Activated CD8-positive, alpha-beta memory T cell treated with anti-CD3 and anti-CD28 coated beads for 48 hours (primary cell): ENCODE results near the gene PPIL6.
"Not testable (repeated sequence)": the region's sequence is repeated elsewhere in the genome, so short reads cannot be mapped to it uniquely, and the experiment has no call there.

Experiments used
- DNase-seq, 3 experiments: peaks; one replicate each; pipeline ENCODE4 v3.0.0-alpha.2; 2020; ENCODE audit warnings: low read depth in 2 of 3, low spot score in 2 of 3

PPIL6 gene

DNA sequence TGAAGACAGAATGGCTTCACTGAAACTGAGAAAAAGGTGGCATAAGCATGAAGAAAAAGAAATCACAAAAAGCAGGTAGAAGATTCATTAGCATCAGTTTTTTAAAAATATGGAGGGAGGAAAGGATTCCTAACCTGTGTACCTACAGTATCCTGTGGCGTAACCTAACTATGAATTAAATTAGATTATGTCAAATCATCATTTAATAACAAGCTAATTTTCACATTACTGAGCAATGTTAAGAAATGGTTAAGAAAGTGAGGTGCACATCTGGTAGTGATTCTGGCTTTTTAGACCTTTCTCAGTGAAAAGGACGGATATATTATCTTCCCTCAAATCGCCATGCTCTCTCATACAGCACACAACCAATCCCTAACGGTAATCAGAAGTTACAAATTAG is 70.7 kb downstream of the PPIL6 start:
- no peak for DNase-seq

DNA sequence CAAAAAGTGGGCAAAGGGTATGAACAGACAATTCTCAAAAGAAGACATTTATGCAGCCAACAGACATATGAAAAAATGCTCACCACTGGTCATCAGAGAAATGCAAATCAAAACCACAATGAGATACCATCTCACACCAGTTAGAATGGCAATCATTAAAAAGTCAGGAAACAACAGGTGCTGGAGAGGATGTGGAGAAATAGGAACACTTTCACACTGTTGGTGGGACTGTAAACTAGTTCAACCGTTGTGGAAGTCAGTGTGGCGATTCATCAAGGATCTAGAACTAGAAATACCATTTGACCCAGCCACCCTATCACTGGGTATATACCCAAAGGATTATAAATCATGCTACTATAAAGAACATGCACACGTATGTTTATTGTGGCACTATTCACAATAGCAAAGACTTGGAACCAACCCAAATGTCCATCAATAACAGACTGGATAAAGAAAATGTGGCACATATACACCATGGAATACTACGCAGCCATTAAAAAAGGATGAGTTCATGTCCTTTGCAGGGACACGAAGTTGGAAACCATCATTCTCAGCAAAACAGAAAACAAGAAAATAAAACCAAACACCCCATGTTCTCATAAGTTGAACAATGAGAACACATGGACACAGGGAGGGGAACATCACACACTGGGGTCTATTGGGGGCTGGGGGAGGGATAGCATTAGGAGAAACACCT is 75.9 kb downstream of the PPIL6 start:
- not testable (repeated sequence) for DNase-seq

DNA sequence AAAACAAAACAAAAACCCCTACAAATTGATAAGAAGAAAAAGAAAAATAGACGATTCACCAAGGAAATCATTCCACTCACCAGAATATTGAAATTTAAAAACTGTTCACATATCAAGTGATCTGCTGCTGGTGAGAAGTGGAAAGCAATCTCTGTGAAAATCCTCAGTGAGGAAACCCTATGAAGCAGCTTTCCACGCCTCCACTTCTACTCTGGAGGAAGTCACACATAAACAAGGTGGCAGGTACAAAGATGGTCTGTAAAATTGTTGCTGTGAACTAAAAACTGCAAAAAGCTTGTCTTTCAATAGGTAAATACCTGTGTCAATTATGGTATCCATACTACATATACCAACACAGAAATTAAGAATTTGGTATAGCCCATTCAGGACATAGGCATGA is 76.7 kb downstream of the PPIL6 start:
- DNase-seq: no peak

DNA sequence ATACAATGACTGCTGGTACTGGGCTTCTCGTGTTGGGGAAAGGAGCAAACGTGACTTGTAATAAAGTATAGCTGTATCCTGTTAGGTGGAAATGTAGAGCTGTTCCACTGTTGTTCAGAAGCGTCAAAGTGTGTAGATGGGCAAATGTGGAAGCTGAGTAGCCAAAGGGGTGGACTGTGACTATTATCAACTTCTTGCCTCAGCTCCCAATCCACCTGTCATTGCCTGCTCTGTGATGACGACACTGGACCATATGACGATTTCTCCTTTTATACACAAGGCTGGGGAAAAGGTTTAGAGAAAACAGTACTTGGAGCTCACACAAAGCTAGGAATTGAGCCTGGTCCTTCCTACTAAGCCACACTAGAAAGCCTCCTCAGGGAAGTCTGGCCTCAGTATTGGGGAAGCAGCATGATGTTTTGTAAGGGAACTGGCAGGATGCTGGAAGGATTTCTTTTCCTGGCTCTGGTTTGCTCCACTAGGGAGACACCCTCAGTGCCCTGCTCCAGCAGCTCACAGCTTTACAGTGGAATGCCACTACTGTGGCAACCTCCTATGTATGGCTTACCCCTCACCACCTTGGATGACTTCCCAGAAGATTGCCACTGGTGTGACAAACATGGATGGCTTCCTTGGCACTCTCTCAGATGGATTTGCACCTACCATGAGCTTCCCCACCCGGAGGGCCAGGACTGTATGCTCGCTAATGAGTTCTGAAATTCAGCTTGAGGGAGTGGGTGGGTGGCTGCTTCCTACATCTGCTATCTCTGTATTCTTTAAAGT is 78.1 kb downstream of the PPIL6 start:
- DNase-seq: no peak

DNA sequence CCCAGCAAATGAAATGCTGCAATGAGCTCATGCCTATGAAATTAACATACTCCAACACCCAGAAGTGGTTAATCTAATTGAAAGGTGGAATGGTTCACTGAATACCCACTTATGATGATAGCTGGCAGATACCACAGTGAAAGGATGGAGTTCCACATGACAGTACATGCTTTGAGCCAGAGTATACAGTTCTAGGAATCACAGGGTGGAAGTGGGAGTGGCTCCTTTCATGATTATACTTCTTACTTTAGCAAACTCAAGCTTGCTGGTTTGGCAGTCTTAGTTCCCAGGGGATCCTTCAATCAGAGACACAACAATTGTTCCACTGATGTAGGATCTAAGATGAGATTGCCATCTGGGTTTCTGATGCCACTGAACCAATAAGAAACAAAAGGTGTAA is 79.6 kb downstream of the PPIL6 start:
- no peak for DNase-seq

DNA sequence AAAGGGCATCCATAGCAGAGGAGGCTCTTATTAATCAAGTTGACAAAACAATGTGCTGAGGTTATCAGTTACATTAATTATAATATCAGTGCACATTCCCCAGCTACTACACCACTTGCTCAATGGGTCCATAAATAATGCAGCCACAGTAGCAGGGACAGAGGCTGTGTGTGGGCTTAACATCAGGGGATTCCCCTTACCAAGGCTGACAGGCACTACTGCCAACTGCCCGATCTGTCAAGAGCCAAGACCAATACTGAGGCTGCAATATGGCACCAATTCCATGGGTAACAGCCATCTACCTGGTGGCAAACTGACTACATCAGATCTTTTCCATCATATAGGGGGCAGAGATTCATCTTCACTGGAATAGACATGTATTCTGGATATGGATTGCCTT is 80.1 kb downstream of the PPIL6 start:
- DNase-seq: no peak

DNA sequence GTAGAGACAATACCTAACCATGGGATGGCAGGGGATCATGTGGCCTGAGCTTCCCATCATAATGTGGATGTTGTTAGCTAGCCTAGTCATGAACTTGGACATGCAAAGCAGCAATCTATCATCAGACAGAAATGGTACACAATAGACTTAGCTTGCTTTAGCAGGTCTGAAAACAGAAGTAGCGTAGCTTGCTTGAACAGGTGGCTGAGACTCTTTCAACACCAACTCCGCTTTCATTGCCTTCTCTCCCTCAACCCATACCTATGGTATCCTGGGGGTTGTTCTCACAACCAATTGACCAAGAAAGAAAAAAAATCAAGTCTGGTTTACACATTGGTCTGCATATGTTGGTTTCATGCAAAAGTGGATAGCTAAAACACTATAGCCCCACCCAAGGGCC is 81.2 kb downstream of the PPIL6 start:
- DNase-seq: no peak

DNA sequence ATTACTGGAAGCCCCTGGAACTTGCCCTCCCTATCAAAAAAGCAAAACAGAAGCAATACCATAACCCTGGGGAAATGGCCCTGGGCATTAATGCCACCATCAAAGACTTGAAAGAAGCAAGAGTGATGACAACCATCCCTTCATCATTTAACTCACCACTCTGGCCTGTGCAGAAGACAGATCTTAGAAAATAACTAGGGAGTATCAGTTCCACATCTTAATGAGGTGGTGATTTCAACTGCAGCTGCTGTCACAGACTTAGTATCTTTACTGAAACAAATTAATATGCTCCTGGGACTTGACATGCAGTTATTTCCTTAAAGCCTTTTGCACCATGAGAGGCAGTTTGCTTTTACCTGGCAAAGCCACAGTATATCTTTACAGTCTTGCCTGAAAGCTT is 82.2 kb downstream of the PPIL6 start:
- no peak for DNase-seq

DNA sequence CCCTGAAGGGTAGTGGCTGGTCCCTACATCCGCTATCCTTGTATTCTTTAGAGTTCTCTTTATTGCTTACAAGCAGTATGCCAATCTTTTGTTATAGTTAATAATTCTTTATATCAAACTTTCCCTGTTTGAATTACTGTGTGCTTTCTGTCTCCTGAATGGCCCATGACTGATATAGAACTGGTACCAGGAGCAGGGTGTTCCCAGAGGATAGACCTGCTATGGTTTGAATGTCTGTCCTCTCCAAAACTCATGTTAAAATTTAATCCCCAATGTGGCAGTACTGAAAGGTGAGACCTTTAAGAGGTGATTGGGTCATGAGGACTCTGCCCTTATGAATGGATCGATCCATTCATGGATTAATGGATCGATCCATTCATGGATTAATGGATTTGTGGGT is 84.2 kb downstream of the PPIL6 start:
- DNase-seq: no peak

DNA sequence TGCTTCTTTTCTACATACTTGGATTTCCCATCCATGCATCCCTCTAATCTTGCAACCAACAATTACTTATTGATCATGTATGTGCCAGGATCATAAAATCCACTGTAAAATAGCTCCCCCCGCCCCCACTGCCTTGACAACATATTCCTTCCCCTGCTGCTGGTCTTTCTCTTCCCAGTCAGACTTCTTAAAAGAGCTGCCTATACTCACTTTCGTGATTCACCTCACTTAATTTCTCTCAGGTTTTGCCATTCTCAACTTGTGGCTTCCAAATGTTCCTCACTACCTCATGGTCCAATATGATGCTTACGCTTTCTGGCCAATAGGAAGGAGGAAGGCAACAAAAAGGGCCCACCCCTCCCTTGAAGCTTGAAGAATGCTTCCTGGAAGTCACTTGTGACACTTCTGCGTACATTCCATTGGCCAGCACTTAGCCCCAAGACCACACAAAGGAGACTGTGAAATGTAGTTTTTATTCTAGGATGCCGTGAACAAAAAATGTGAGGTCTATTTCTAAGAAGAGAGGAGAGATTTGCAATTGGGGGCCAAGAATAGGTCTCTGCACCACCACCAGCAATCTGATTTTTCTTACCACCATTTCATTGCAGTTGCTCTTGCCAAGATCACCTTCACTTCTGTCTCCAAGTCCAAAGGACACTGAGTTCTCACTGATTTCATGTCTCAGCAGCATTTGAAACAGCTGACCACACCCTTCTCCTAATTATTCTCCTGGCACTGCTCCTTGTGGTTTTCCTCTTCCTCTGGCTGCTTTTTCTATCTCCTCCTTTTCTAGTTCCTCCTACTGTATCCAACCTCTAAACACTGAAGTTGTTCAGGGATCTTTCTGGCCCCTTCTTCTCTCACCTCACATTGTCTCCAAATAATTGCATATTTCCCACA is 88.9 kb downstream of the PPIL6 start:
- DNase-seq: no peak

DNA sequence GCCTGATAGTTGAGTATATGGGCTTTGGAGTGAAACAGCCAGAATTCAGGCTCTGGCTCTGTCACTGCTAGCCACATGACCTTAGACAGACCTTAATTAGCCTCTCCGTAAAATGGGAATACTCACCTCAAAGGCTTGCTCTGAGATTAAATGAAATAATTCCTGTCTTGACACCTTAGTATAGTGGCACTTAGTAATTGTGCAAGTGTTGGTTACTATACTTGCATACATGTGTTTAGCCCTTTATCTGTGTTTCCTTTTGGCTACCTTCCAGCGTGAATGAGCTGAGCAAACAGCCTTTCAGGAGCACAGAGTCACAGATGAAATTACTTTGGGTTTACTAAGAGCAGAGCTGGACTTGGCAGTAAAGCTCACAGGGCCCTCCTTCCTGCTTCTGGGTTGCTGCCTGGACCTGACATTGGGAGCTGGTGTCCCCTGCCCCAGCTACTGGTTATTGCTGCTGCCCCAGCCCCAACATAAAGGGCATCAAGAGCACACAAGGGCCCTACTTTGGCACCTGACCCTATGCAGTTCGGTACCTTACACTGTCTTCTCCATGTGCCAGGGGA is 90.9 kb downstream of the PPIL6 start:
- no peak for DNase-seq

DNA sequence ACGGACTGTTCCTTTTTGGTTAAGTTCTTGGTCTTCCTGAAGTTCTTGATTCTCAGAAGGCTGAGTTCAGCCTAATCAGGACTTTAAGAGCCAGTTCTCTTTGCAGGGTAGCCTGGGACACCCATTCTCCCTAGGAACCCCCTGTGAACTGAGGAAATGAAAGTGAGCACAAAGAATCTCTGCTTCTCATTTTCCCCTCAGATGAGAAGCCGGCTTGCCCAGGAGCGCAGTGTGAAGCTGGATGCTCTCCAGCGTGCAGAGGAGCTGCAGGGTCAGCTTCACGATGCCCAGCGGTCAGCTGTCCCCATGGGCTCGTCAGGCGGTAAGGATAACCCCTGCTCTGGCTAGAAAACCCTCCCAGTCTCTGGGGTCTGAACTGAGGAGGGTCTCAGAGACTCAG is 92.2 kb downstream of the PPIL6 start:
- no peak for DNase-seq

DNA sequence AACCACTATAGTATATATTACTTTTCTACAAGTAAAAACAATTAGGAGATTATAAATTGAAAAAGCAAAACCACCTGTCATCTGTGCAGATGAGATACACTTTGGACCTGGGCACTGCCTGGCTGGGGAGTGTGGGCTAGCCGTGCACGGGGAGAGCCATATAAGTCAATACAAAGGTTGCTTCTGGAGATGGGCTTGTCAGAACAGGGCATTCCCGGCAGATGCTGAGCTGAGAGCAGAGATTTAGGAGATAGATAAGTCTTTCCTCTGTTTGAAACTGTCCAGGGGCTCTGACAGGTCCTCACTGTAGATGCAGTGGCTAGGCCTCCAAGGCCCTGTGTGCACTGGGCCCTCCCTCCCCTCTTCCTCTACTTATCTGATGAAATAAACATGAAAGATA is 92.6 kb downstream of the PPIL6 start:
- DNase-seq: no peak

DNA sequence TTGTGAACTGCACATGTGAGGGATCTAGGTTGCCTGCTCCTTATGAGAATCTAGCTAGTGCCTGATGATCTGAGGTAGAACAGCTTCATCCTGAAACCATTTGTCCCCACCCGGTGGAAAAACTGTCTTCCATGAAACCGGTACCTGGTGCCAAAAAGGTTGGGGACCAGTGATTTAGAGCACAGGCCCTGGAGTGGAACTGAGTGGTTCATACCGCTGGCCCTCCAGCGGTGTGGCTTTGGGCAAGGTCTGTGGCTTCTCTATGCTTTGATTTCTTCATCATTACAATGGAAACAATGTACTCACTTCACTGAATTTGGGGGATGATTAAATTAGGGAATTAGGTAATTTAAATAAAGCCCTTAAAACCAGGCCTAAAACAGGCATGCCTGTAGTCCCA is 94.4 kb downstream of the PPIL6 start:
- DNase-seq: no peak

DNA sequence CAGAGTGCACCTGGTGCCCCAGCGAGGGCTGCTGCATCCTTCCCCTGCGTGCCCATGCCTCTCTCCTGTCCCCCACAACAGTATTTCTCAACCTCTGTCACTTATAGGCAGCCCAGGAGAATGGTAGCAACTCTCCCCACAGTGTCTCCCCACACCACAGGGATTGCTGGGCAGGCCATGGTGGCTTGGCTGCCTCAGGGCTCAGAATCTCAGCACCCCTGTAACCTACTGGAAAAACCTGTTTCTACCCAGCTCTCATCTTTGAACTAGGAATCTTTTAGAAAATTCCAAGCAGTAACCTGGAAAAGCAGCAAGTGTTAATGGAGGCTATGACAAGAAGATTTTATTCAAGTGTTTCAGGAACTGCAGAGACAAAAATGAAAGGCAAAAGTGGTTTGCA is 96.2 kb downstream of the PPIL6 start:
- DNase-seq: no peak

DNA sequence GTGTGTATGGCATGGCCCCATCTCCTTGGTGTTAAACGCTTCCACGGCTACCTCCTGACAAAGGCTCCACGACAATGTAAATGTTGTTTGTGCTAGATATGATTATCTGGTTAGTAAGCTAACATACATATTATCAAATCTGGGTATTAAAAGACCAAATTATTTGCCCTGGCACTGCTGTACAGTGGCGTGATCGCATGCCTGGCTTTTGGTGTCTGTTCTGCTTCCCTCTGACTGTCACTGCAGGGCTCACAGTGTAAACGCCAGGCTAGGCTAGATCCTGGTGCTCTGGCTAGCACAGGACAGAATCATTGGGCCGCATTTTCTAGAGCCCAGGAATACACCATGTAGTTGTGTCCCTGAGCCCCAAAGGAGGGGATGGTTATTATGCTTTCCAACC is 96.9 kb downstream of the PPIL6 start:
- no peak for DNase-seq

DNA sequence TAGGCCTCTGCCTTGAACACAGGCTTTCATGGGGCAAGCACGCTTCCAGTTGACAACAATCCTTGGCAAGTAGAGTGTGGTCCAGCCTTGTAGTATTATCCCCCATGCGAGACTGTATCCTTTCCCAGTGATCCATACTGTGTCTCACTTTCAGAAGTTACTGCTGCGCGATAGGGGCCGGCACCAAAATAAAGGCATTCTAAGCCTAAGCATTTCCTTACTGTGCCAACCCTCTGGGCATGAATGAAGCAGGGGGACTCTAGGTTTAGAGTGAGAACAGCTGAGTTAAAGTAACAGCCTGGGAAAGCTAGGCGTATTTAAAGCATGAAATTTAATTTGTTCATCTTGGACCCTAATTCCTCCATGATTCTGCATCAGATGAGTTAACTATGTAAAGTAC is 97.5 kb downstream of the PPIL6 start:
- no peak for DNase-seq

DNA sequence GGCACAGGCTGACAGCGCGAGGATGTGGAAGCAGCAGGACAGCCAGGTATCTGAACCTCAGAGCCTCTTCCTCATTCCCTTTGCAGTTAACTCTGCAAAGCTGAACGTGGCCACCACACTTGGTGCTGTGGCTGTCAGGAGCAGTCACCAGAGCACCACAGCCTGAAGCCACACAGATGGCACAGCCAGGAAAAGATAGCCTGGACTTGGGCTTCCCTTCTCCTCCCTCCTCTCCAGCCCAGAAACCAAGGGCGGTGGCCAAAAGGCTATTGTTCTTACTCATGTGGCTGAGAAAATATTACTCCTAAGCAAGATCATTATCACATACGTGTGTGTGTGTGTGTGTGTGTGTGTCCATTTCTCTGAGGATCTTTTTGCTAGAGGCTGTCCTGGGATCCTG is 97.9 kb downstream of the PPIL6 start:
- no peak for DNase-seq

DNA sequence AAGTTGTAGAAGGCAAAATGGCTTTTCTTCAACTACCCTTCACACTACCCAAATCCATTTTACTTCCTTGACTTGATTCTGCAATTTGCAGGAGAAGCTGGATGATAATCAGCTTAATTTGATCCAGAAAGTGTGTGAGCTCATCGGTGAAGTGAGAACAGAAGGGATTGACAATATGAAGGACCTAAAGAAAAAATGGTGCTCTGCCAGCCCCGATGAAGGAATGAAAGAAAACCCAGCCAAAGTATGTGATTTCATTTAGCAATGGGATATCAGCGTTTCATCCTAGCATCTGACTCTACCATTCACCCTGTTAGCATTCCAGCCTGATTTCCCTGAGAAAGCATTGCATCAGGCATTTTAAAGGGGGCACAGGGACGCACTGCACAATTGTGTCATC is 99.6 kb downstream of the PPIL6 start:
- DNase-seq: no peak
